Activated CD4-positive, alpha-beta T cell treated with anti-CD3 and anti-CD28 coated beads, Interleukin-10, Interleukin-2, amounts not matched to agents 100 ng/mL and 50 ng/mL, durations not matched to agents 16 hours and 8 hours (primary cell): ENCODE results near the gene PFN1.

Source experiments
- DNase-seq: peaks from one replicate; pipeline ENCODE4 v3.0.0-alpha.2; 2020

Gene PFN1

GRCh38 chr17:4895657-4896331 is 52.5 kb downstream of the PFN1 start:
- no peak for DNase-seq
